GM18508 (cell line): ENCODE data around the gene TGFBR3.

Experiments
- ATAC-seq: cut with Tn5 transposase; IDR thresholded peaks from one replicate; pipeline ENCODE4 v1.9.1; 2021; ENCODE audit warnings: moderate number of reproducible peaks; ENCODE audit not compliant: insufficient read depth, unreplicated experiment

TGFBR3 gene

DNA sequence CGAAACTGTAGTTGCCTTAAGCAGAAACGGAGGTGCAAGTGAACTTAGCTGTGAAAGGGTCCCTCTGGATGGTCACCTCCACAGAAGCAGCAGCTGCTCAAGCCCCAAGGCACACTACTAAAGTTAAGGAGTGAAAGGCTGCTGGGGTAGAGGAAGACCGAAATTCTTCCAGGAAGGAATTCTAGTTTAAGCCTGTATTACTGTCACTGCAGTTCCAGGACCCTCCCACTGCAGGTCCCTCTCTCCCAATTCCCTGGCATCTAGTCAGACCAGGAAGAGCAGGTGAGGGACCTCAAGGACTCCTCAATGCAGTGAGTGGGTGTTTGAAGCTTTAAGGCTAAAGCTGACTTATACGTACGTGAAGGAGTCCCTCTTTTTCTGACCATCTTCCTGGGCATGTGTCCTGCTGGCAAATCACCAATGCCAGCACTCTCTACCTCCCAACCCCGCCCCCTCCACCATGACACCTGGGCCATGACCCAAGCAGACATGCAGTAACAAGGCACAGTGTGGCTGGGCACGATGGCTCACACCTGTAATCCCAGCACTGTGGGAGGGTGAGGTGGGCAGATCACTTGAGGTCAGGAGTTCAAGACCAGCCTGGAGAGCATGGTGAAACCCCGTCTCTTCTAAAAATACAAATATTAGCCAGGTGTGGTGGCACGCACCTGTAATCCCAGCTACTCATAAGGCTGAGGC is 57.2 kb downstream of the TGFBR3 start:
- ATAC-seq = no peak

DNA sequence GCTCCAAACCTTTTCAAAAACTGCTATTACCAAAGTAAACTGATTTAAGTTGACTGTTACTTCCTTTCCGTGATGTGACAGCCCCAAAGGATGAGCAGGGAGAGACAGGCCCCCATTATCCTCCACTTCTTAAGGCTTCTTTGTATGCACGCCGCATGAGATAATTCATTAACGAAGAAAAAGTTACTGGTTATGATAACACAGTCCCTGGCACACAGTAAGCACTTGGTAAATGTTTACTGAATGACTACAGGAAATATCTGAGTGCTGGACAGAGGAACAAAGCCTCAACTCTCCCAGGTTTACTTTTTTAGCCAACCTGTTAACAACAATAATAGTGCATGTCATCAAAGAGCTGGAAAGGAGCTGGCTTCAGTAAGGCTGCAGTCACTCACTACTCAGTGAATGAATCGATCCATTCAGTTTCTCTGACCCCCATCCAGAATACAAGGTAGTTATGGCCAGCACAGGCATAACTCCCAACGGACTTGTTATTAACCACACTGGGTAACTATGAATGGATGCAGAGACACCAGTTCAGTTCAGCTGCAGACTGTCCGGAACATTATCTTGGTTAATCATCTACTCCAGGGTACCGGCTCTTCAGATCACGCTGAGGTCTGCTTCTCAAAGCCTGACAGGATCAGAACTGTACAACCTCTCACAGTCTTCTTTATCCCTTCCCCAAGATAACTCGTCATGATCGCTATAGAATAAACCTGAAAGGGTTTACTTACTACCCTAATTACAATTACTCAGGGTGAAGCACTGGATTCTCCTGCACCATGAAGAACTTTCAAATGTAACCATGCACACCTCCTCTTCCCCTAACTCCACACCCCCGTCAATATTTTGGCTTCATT is 58.3 kb downstream of the TGFBR3 start:
- no peak for ATAC-seq

DNA sequence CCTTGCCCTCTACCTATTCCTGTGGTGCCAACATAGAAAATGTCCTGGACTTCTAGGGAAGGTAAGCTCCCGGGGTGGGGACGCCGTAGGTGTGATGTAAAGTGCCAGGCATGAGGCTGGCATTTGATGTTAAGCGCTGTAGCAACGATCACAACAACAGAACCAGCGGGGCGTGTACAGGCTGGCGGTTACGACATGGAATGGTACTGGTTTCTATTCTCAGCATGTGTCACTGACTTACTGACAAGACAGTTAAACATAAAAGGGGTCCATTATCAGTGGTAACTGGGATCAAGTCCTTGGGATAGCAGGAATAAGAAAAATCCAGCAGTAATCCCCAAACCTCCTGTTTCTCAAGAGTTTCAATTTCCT is 58.9 kb downstream of the TGFBR3 start:
- ATAC-seq = no peak

DNA sequence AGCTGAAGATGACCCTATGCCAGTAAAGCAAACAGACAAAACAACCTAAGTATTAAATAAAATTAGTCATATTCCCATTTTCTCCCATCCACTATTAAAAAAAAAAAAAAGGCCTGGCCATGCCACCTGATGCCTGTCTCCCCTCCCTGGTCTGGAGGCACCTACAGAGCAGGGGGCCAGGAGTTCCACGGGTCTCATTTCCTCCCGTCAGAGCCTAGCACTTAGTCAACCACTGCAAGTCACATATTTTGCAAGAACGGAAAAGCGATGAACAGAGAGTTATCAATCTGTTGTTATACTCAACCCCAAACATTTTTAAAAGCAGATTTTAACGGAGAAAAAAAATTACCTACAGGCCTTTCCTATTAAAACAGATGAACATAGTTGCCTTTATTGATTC is 59.3 kb downstream of the TGFBR3 start:
- no peak for ATAC-seq

DNA sequence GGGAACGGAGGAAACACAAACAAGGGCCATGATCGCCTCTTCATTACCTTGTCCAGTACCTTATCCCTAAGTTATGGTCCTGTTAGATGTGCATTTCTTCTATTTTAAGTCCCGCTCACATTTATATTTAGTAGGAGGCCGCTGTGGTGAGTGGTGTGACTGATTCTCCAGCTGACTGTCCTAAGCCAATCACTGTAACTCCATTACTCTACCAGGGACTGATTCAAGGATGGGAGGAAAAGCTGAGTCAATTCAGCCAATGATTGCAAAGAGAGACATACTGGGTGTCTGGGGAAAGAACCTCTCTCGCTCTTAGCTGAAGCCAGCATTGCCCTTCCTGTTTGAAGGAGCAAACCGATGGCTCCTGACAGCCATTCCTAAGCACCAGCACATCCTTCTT is 59.7 kb downstream of the TGFBR3 start:
- no peak for ATAC-seq

DNA sequence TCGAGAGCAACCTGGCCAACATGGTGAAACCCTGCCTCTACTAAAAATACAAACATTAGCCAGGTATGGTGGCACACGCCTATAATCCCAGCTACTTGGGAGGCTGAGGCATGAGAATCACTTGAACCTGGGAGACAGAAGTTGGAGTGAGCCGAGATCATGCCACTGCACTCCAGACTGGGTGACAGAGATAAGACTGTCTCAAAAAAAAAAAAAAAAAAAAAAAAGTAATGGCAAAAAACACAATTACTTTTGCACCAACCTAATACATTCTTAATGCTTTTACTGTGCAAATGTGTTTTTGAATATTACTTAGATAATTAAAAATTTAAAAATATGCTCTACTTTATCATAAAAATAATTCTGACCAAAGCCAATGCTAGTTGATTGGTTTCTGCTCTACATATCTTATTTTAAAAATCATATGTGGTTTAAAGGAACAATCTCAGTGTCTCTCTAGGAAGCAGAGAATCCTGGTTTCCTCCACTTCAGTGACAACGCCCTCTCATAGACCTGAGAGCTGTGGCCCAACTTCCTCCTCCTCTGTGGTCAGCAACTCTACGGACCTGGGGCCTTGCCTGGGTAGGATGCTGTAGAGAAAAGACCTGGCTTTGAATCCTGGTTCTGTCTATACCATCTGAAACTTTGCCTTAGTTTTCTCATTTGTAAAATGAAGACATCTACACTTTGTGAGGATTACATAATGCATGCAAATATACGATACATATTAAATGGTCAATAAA is 64.7 kb downstream of the TGFBR3 start:
- ATAC-seq = no peak

DNA sequence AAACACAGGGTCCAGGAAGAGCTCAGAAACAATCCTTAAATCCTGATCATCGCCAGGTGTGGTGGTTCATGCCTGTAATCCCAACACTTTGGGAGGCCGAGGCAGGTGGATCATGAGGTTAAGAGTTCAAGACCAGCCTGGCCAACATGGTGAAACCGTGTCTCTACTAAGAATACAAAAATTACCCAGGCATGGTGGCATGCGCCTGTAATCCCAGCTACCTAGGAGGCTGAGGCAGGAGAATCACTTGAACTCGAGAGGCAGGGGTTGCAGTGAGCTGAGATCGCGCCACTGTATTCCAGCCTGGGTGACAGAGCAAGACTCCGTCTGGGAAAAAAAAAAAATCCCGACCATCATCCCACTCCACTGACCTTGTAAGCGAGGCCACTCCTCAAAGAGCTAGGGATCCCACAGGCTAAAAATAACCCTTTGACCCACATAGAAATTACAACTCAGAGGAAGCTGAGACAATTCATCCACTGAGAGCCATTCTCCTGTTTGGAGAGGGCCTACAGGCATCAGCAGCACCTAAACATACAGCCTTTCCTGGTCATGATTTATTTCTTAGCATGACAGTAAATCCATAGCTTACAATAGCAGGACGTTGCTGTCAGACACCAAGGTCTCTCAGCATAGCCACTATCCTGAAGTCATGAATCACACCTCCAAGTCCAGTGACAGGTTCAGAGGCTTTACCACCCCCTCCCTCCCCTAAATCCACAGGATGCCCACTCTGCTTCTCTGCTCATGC is 66.7 kb downstream of the TGFBR3 start:
- ATAC-seq = no peak

DNA sequence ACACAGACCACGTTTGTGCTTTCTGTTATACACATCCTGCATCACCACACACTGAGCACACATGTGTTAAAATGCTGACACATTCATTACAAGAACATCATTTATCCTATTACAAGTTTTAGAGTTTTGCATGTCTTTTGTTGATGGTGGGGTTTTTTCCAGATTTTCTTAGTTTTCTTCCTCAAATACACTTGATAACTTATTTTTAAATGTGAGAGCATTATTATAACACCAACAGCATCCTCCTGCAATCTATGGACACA is 67.3 kb downstream of the TGFBR3 start:
- no peak for ATAC-seq

DNA sequence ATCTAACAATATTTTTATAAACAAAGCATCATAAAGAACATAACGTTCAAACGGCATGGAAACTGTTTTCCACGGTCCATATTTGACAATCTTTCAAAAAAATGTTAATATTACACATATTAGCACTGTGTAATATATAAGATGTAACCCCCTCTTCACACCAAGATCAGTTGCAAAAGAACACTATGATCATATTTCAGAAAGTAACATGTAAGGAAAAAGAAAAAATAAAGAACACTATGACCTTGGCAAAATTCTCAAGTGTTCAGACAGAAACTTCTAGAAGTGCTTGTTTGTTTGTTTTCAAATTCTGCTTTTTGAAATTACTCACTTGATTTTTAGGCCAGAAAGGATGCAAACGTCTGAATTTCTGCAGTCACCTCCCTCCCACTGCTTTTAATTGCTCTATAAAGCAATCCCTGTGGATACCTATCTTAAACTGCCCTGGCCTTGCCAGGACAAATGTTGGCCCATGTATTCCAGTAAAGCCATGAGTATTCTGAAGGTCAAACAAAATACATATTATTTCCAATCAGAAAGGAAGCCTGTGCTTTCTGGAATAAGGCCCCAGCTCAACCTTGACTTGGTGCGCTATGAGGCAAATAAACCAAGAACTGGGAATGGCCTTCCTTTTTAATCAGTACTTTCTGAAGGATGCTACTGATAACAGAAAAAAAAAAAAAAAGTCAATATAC is 68.6 kb downstream of the TGFBR3 start:
- no peak for ATAC-seq

DNA sequence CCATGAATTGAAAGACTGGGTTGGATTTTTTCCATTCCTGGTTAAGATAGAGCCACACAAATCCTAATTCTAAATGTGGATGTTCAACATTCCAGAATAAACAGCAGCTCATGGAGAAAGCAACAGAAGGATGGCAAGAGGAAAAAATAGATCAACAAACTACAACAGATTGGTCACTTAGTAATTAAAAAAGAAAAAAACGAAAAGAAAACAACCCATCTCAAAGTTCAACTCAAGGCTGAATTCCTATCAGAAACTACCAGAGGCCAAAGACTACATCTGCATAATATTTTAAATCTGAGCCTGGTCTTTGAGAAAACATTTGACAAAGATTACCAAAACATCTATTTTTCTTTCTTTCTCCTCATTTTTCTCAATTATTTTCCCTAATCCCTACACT is 69.9 kb downstream of the TGFBR3 start:
- no peak for ATAC-seq

DNA sequence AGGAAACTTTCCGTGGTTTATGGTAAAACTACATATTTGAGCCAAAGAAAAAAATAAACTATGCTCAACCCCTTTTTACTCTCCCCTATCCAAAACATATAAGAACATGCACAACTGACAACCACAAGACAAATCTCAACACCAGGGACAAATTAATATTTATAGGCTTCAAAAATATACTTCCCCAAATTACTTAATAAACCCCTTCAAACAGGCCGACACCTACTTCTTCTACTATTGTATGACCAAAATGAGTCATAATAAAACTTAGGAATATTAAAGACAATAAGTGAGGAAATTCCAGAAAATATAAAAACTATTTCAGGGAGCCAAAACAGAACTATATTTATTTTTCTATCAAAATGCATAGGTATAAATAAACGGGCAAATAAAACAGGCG is 71.5 kb downstream of the TGFBR3 start:
- ATAC-seq = no peak

DNA sequence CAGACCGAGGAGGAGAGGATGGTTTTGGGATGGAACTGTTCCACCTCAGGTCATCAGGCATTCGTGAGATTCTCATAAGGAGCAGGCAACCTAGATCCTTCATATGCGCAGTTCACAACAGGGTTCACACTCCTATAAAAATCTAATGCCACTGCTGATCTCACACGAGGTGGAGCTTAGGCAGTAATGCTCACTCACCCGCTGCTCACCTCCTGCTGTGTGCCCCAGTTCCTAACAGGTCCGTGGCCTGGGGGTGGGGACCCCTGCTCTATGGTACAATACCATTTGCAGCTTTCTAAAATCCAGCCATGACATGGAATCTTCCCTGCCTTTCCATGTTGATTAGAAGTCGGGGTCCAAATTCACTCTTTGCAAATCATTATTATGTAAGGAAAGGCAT is 72.1 kb downstream of the TGFBR3 start:
- no peak for ATAC-seq

DNA sequence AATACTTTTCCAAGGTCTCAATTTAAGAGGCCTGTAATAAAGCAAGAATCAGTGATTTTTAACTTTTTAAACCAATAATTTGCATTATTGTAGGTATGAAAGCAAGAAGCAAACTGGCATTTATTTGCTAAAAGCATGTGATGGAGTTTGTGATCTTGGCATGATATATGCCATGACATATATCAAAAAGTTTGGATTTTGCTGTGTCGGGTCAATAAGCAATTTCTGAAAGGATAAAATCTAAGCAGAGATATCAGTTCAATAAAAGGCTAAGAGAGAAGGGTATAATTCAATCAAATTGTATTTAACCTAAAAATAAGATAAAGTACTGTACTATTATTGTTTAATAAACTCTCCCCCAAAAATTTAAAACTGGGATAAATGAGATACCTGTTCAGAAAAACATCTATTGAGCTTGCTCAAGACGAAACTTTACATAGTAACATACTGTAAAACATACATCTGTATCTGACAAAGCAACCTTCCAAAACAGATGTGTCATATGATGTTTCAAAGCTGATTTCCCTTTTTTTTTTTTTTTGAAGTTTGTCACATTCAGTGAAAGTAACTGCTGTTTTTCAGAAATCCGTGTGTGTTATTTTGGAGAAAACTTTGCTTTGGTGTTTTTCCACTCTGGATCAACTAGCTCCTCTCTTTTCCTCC is 74.5 kb downstream of the TGFBR3 start:
- ATAC-seq = no peak

DNA sequence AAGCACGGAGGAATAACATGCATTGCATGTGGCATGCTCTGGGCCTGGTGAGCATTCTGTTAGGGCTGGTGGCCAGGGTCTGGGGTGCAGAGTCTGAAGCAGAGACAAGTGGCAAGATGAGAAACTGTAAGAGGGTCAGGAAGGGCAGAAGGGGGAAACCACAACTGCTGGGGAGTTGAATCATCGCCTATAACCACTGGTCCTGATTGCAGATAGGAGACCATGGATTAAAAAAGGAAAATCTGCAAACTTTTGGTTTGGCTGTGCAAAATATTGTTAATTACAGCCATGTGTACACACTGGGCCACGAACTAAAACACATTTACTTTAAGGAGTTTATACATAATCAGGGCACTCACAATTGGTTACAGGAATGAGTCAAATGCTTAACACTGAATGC is 76.6 kb downstream of the TGFBR3 start:
- no peak for ATAC-seq

DNA sequence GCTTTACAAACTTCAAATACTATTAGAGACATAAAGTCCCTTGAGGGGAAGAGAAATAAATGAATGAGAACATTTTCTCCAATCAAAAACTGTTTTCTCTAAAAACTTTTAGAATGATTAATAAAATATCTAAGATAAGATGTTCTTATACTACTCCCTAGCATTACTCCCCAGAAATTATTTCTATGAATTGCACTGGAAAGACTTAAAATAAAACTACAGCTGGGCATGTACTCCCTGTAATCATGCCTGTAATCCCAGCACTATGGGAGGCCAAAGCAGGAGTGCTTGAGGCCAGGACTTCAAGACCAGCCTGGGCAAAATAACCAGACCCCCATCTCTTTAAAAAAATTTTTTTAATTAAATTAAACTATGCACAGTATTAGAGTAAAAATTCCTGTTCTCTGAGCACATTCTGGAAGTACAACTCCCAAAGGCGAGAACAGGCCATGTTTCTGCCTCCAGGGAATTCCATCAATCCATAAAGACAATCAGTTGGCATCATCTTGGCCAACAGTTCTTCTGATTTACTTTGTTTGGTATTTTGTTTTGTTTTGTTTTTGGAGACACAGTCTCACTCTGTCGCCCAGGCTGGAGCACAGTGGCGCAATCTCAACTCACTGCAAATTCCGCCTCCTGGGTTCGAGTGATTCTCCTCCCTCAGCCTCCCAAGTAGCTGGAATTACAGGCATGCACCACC is 77.9 kb downstream of the TGFBR3 start:
- ATAC-seq = no peak

DNA sequence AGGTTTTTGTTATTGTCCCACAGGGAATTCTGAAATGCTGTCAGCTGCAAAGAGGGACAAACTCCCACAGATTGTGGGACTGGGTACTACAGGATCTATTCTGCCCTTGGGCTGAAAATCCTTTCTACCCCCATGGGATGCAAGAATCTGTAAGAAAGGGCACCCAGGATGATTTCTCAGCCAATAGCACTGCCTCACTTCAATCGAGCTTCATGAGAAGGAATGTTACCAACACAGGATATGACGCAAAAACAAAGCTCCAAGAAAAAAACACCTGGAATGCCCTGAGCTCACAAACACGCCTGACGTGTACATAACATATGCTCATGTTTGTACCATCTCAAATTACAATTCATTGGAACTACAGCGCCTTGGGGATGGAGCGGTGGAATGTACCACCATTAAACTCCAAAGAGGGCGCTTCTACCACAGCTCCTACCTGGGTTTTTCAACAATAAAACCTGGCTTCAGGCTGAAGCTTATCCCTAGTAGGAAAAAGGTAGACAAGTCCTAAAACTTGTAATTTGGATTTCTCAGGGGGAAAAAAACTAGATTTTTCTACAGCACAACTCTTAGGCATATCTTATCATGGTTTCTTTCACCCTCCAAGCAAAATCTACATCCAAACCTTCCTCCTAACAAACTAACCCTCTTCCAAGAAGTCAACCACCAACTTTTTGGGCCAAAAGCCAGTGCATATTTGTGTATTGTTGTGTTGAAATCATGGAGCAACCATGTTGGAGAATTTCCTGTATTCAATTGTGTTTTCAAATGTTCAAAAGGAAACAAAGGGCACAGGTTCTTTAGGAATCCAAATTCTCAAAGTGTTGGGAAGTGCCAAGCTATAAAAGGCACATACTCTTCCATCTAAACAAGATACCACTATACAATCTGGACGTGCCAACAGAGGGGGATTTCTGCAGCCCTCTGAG is 78.9 kb downstream of the TGFBR3 start:
- no peak for ATAC-seq

DNA sequence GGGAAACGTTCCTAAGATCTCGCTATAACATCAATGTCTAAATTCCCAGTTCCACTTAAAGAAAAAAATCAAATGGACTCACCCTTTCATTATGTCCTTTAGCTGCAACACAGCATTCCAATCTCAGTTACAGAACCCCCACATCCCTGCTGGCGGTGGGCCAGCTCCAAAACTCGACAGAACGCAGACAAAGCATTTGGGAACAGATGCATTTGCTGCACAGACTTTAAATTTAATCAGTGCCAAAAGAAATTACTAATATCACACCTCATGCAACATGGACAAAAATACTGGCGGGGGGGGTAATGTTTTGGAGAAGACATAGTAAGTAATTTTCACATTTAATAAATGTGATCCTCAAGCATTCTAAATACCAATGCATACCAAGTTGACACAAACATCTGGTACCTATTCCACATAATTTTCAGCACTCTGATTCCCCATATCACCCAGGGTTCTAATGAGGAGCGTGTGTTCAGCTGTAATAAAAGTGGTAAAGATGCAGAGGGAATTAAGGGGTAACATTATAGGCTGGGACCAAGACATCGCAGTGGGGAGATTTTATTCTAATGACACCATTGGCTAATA is 79.7 kb downstream of the TGFBR3 start:
- no peak for ATAC-seq

DNA sequence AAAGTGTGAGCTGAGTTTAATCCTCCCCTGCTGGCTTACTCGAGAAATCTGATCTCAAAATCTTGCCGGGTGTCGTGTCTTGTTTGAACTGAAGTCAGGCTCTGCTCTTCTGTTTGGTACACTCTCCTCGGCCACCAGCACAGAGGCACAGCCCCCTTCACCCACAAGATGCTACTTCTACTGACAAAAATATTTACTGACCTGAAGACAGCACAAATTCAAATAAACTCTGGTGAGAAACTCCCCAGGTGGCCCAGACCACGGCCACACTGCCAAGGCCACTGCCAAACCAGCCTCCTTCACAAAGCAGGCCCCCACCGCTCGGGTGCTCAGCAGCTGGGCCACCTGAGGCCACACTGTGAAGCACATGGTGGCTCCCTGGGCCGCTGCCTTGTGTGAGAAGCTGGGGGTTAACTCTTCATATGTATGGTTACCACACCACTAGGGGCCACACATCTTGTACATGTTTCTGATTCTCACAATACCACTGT is 80.6 kb downstream of the TGFBR3 start:
- no peak for ATAC-seq
